Hepatocyte (in vitro differentiated cells): ENCODE data around the gene SARDH. TPM values are rescaled to one million over a fixed set of nuclear protein-coding genes. Genes with fewer than 3 reads are reported as not detected.

Source experiments
- DNase-seq: peaks from one replicate; pipeline ENCODE4 v3.0.0-alpha.2; 2016; ENCODE audit warnings: low spot score
- H2AFZ ChIP-seq: fragments of 200-600 bp; sonication (generic); 2 replicates; pipeline ENCODE4 v1.6.0; 2016; ENCODE audit warnings: antibody characterized with exemption, mild to moderate bottlenecking
- H3K27ac ChIP-seq: fragments of 200-600 bp; sonication (generic); 2 replicates; pipeline ENCODE4 v1.5.1; 2016; ENCODE audit warnings: mild to moderate bottlenecking
- H3K27me3 ChIP-seq: fragments of 200-600 bp; sonication (generic); 2 replicates; pipeline ENCODE4 v1.6.1; 2016
- H3K36me3 ChIP-seq: fragments of 200-600 bp; sonication (generic); replicated peaks from 2 replicates; pipeline ENCODE4 v1.5.1; 2016; ENCODE audit warnings: low read depth; ENCODE audit not compliant: insufficient read depth
- H3K4me1 ChIP-seq: fragments of 200-600 bp; sonication (generic); 2 replicates; pipeline ENCODE4 v1.5.1; 2016; ENCODE audit warnings: mild to moderate bottlenecking, moderate library complexity; ENCODE audit not compliant: insufficient read depth
- H3K4me2 ChIP-seq: fragments of 200-600 bp; sonication (generic); 2 replicates; pipeline ENCODE4 v1.6.0; 2016
- H3K4me3 ChIP-seq: fragments of 200-600 bp; sonication (generic); 2 replicates; pipeline ENCODE4 v1.5.1; 2016; ENCODE audit warnings: mild to moderate bottlenecking
- H3K79me2 ChIP-seq: fragments of 200-600 bp; sonication (generic); 2 replicates; pipeline ENCODE4 v1.6.0; 2017; ENCODE audit warnings: mild to moderate bottlenecking
- H3K9me2 ChIP-seq: fragments of 200-600 bp; sonication (generic); replicated peaks from 2 replicates; pipeline ENCODE4 v1.6.0; 2017; ENCODE audit warnings: mild to moderate bottlenecking; ENCODE audit not compliant: insufficient read depth
- H3K9me3 ChIP-seq: fragments of 200-600 bp; sonication (generic); 2 replicates; pipeline ENCODE4 v1.5.1; 2016; ENCODE audit warnings: low read depth, mild to moderate bottlenecking
- H4K20me1 ChIP-seq: fragments of 200-600 bp; sonication (generic); 2 replicates; pipeline ENCODE4 v1.6.0; 2016; ENCODE audit warnings: mild to moderate bottlenecking; ENCODE audit not compliant: insufficient read depth, poor library complexity, severe bottlenecking
- EZH2 ChIP-seq: fragments of 200-600 bp; sonication (generic); IDR thresholded peaks from 2 replicates; pipeline ENCODE4 v1.6.1; 2016; ENCODE audit warnings: antibody characterized with exemption, mild to moderate bottlenecking, borderline replicate concordance
- EZH2phosphoT487 ChIP-seq: fragments of 200-600 bp; sonication (generic); IDR thresholded peaks from one replicate; pipeline ENCODE4 v1.6.1; 2018; ENCODE audit warnings: antibody characterized with exemption, mild to moderate bottlenecking, low read depth, moderate library complexity; ENCODE audit not compliant: unreplicated experiment, severe bottlenecking
- whole genome bisulfite sequencing: methylation state at CpG from one replicate; pipeline ENCODE4 v1.1.6; 2016; ENCODE audit warnings: low lambda C conversion rate; ENCODE audit errors: missing lambda C conversion rate; 5-methylcytosine and 5-hydroxymethylcytosine counted together
- polyA plus RNA-seq: library from polyadenylated mRNA; unstranded; fragments of >200 nt; fragmentation: Nextera tagmentation; extraction: Ambion mirVana; gene quantifications from 2 replicates; pipeline ENCODE4 v1.2.1, GENCODE V29; 2016
- total RNA-seq: library from RNA; depleted of rRNA; stranded (reverse); fragments of >200 nt; gene quantifications from 2 replicates; pipeline ENCODE4 v1.2.3, GENCODE V29; 2014
- TF ChIP-seq, protein P1 (sequence below): fragments of 200-600 bp; sonication (generic); IDR thresholded peaks from 2 replicates; pipeline ENCODE4 v1.5.1; 2016; ENCODE audit warnings: antibody characterized with exemption, mild to moderate bottlenecking; ENCODE audit not compliant: poor library complexity

SARDH gene
- total and polyA plus RNA-seq, 2 experiments from 2014 or later, result 7.5 to 9.8 TPM

- Histone ChIP-seq H3K4me2 (no peak overlapping the region), H3K27ac (no peak overlapping the region), H3K4me1 (peaks cover 7% of the 10 kb centered on the region), H2AFZ (no peak overlapping the region), H3K4me3 (no peak overlapping the region), H4K20me1 (no peaks in the 10 kb centered on the region), H3K79me2 (no peaks in the 10 kb centered on the region), H3K36me3 (no peaks in the 10 kb centered on the region), H3K27me3 (no peaks in the 10 kb centered on the region), H3K9me2 (no peaks in the 10 kb centered on the region), H3K9me3 (no peaks in the 10 kb centered on the region)
- DNase-seq, result no peak
- TF ChIP-seq EZH2phosphoT487 (no peak), EZH2 (no peak)
- TF ChIP-seq, protein P1, sequence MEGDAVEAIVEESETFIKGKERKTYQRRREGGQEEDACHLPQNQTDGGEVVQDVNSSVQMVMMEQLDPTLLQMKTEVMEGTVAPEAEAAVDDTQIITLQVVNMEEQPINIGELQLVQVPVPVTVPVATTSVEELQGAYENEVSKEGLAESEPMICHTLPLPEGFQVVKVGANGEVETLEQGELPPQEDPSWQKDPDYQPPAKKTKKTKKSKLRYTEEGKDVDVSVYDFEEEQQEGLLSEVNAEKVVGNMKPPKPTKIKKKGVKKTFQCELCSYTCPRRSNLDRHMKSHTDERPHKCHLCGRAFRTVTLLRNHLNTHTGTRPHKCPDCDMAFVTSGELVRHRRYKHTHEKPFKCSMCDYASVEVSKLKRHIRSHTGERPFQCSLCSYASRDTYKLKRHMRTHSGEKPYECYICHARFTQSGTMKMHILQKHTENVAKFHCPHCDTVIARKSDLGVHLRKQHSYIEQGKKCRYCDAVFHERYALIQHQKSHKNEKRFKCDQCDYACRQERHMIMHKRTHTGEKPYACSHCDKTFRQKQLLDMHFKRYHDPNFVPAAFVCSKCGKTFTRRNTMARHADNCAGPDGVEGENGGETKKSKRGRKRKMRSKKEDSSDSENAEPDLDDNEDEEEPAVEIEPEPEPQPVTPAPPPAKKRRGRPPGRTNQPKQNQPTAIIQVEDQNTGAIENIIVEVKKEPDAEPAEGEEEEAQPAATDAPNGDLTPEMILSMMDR, result no peak
- WGBS, result 58% methylated on average over 9 of the region's 9 CpGs
These were observed 64.9 kb downstream of the SARDH start for GRCh38 chr9:133673258-133673655.

DNA sequence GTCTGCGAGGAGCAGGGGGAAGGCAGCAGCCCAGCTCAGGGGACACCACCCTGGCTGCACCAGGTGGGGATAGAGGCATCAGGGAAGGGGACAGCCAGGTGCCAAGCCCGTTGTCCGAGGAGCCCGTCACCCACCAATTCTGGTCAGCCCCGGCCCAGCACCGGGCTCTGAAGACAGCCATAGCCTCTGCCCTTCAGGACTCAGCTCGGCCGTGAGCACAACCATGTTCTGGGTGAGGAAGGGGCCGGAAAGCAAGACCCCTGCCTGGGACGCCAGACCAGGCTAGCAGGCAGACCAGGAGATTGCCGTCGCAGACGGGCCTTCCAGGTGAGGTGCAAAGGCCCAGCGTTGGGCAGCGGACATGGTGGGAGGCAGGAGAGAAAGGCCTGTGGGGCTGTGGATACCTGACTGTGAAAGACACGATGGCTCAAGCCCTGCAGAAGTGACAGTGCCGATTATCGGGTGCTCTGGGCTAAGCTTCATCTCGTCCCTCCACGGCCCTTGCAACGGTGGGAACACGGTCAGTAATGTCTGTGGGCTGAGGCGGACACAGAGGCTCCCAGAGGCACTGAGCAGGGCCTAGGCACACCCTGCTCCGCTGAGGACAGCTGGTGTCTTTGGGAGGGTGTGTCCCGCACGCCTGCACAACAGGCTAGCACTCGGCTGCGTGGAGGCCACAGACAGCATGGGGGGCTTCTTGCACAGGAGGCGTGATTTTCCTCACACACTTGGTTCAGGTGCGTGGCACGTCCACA, 65.5 kb downstream of the SARDH start:
- Histone ChIP-seq H3K4me3 (no peak overlapping the region), H3K79me2 (no peaks in the 10 kb centered on the region), H3K27ac (no peak overlapping the region), H3K9me2 (no peaks in the 10 kb centered on the region), H4K20me1 (no peaks in the 10 kb centered on the region), H3K36me3 (no peaks in the 10 kb centered on the region), H2AFZ (no peak overlapping the region), H3K4me2 (no peak overlapping the region), H3K4me1 (peaks cover 7% of the 10 kb centered on the region), H3K27me3 (no peaks in the 10 kb centered on the region), H3K9me3 (no peaks in the 10 kb centered on the region)
- DNase-seq, result no peak
- 96% methylated on average over 31 of the region's 31 CpGs for WGBS
- TF ChIP-seq, protein P1, result no peak
- TF ChIP-seq EZH2 (no peak), EZH2phosphoT487 (no peak)

- Histone ChIP-seq H3K36me3 (no peaks in the 10 kb centered on the region), H3K4me1 (peaks cover 7% of the 10 kb centered on the region), H3K4me2 (no peak overlapping the region), H3K79me2 (no peaks in the 10 kb centered on the region), H3K27me3 (no peaks in the 10 kb centered on the region), H3K27ac (no peak overlapping the region), H2AFZ (no peak overlapping the region), H3K9me3 (no peaks in the 10 kb centered on the region), H3K9me2 (no peaks in the 10 kb centered on the region), H4K20me1 (no peaks in the 10 kb centered on the region), H3K4me3 (no peak overlapping the region)
- TF ChIP-seq EZH2phosphoT487 (no peak), EZH2 (no peak)
- TF ChIP-seq, protein P1, result no peak
- DNase-seq, result no peak
- WGBS, result 94% methylated on average over 21 of the region's 21 CpGs
These were observed 66.8 kb downstream of the SARDH start for GRCh38 chr9:133671371-133671770.
